Stimulated activated CD4-positive, alpha-beta T cell treated with anti-CD3 and anti-CD28 coated beads, Interleukin-4, amount 100 ng/mL, for 48 hours (primary cell): Measurements from ENCODE around the gene ABCB9.
A peak's percentile ranks its signal among the peaks of the same experiment; 100 is the strongest.
"Not testable (repeated sequence)": the region's sequence is repeated elsewhere in the genome, so short reads cannot be mapped to it uniquely, and the experiment has no call there.

ENCODE experiments used
- DNase-seq, 2 donors: peaks; one replicate each; pipeline ENCODE4 v3.0.0-alpha.2; 2020; ENCODE audit warnings: low read depth in 2 of 2

ABCB9 gene

GRCh38 chr12:122895320-122895703 is 71.0 kb downstream of the ABCB9 start:
- DNase-seq = no peak

GRCh38 chr12:122894193-122895121 is 71.8 kb downstream of the ABCB9 start:
- no peak for DNase-seq

GRCh38 chr12:122893208-122894153 is 72.8 kb downstream of the ABCB9 start:
- no peak for DNase-seq

- DNase-seq = not testable (repeated sequence)
These were observed 73.5 kb downstream of the ABCB9 start for GRCh38 chr12:122892724-122893123.

GRCh38 chr12:122891661-122892525 is 74.4 kb downstream of the ABCB9 start:
- no peak for DNase-seq

- no peak for DNase-seq
These were observed 76.3 kb downstream of the ABCB9 start for GRCh38 chr12:122889761-122890520.

GRCh38 chr12:122888232-122888752 is 78.0 kb downstream of the ABCB9 start:
- no peak for DNase-seq

- DNase-seq = no peak
These were observed 78.4 kb downstream of the ABCB9 start for GRCh38 chr12:122887819-122888212.

GRCh38 chr12:122886851-122887818 is 79.1 kb downstream of the ABCB9 start:
- peak in 1 of 2 donors; percentile 27 for DNase-seq

- DNase-seq = no peak
These were observed 80.1 kb downstream of the ABCB9 start for GRCh38 chr12:122886161-122886560.

- no peak for DNase-seq
These were observed 81.4 kb downstream of the ABCB9 start for GRCh38 chr12:122884860-122885259.

- no peak for DNase-seq
These were observed 82.0 kb downstream of the ABCB9 start for GRCh38 chr12:122884091-122884826.

- DNase-seq = no peak
These were observed 83.2 kb downstream of the ABCB9 start for GRCh38 chr12:122882908-122883558.

- DNase-seq = no peak
These were observed 85.6 kb downstream of the ABCB9 start for GRCh38 chr12:122880668-122881067.

- DNase-seq = no peak
These were observed 86.1 kb downstream of the ABCB9 start for GRCh38 chr12:122880155-122880667.
